MM.1S (cell line): Measurements from ENCODE around the gene PSEN2.

Source experiments
- DNase-seq: peaks from one replicate; pipeline ENCODE4 v3.0.0-alpha.2; 2015
- H2AFZ ChIP-seq: fragments of 300-600 bp; sonication (generic); 2 replicates; pipeline ENCODE4 v1.6.0; 2016; ENCODE audit warnings: antibody characterized with exemption, low read length
- H3F3A ChIP-seq: fragments of 300-600 bp; sonication (generic); 2 replicates; pipeline ENCODE4 v1.6.1; 2016; ENCODE audit warnings: mild to moderate bottlenecking, antibody characterized with exemption, low read length, moderate library complexity, mixed read lengths; ENCODE audit not compliant: insufficient read depth
- H3K27ac ChIP-seq: fragments of 300-600 bp; sonication (generic); 2 replicates; pipeline ENCODE4 v1.5.1; 2016; ENCODE audit warnings: mild to moderate bottlenecking, low read length
- H3K27me3 ChIP-seq: fragments of 300-600 bp; sonication (generic); replicated peaks from 2 replicates; pipeline ENCODE4 v1.6.0; 2016; ENCODE audit warnings: low read length; ENCODE audit not compliant: insufficient read depth
- H3K36me3 ChIP-seq: fragments of 300-600 bp; sonication (generic); replicated peaks from 2 replicates; pipeline ENCODE4 v1.6.1; 2016; ENCODE audit warnings: mild to moderate bottlenecking, low read length, mixed read lengths; ENCODE audit not compliant: insufficient read depth
- H3K4me1 ChIP-seq: fragments of 300-600 bp; sonication (generic); 2 replicates; pipeline ENCODE4 v1.6.1; 2016; ENCODE audit warnings: low read length, mixed read lengths
- H3K4me2 ChIP-seq: fragments of 300-600 bp; sonication (generic); 2 replicates; pipeline ENCODE4 v1.6.0; 2016; ENCODE audit warnings: low read depth, low read length
- H3K4me3 ChIP-seq: fragments of 300-600 bp; sonication (generic); 2 replicates; pipeline ENCODE4 v1.5.1; 2016; ENCODE audit warnings: low read length, mixed read lengths
- H3K79me2 ChIP-seq: fragments of 300-600 bp; sonication (generic); 2 replicates; pipeline ENCODE4 v1.6.1; 2016; ENCODE audit warnings: mixed run types, low read length, mixed read lengths
- H3K9ac ChIP-seq: fragments of 300-600 bp; sonication (generic); 2 replicates; pipeline ENCODE4 v1.6.1; 2016; ENCODE audit warnings: low read length, mixed read lengths
- H3K9me2 ChIP-seq: fragments of 300-600 bp; sonication (generic); replicated peaks from 2 replicates; pipeline ENCODE4 v1.6.1; 2016; ENCODE audit warnings: mild to moderate bottlenecking, low read length, mixed read lengths; ENCODE audit not compliant: insufficient read depth
- H3K9me3 ChIP-seq: fragments of 300-600 bp; sonication (generic); replicated peaks from 2 replicates; pipeline ENCODE4 v1.6.1; 2016; ENCODE audit warnings: mild to moderate bottlenecking, low read length, mixed read lengths; ENCODE audit not compliant: insufficient read depth
- H4K20me1 ChIP-seq: fragments of 300-600 bp; sonication (generic); 2 replicates; pipeline ENCODE4 v1.6.1; 2016; ENCODE audit warnings: mild to moderate bottlenecking, low read length, moderate library complexity, mixed read lengths; ENCODE audit not compliant: insufficient read depth
- CTCF ChIP-seq: fragments of 300-600 bp; sonication (generic); IDR thresholded peaks from 2 replicates; pipeline ENCODE4 v1.5.1; 2016; ENCODE audit warnings: antibody characterized with exemption, low read length, mixed read lengths
- EZH2 ChIP-seq: fragments of 300-600 bp; sonication (generic); optimal IDR thresholded peaks from 2 replicates; pipeline ENCODE3; 2017; ENCODE audit warnings: low read depth, mild to moderate bottlenecking, antibody characterized with exemption, low read length, mixed read lengths
- EZH2phosphoT487 ChIP-seq: fragments of 300-600 bp; sonication (generic); IDR thresholded peaks from 2 replicates; pipeline ENCODE4 v1.6.1; 2018; ENCODE audit warnings: antibody characterized with exemption, low read length

PSEN2 gene

GRCh38 chr1:226915672-226915995 lies 45.2 kb downstream of the PSEN2 start:
- Histone ChIP-seq H3K4me3 (no peak overlapping the region), H3K36me3 (no peaks in the 10 kb centered on the region), H3K27ac (no peak overlapping the region), H3K27me3 (no peaks in the 10 kb centered on the region), H3K9me3 (no peaks in the 10 kb centered on the region), H3K79me2 (no peaks in the 10 kb centered on the region), H4K20me1 (no peaks in the 10 kb centered on the region), H3K4me2 (no peak overlapping the region), H3K9me2 (no peaks in the 10 kb centered on the region), H3F3A (no peaks in the 10 kb centered on the region), H3K4me1 (peaks cover 6% of the 10 kb centered on the region; the same call in 1 of the 2 replicates), H3K9ac (no peak overlapping the region), H2AFZ (no peak overlapping the region)
- DNase-seq, result no peak
- TF ChIP-seq EZH2 (no peak), CTCF (no peak), EZH2phosphoT487 (no peak)

- peaks cover 6% of the 10 kb centered on the region; the same call in 1 of the 2 replicates for H3K4me1 ChIP-seq
- no peak overlapping the region for H3K4me2 ChIP-seq
- H4K20me1 ChIP-seq, result no peaks in the 10 kb centered on the region
- no peaks in the 10 kb centered on the region for H3K79me2 ChIP-seq
- no peak overlapping the region for H3K4me3 ChIP-seq
- H3K27ac ChIP-seq, result no peak overlapping the region
- no peaks in the 10 kb centered on the region for H3K9me2 ChIP-seq
- TF ChIP-seq EZH2 (no peak), CTCF (no peak), EZH2phosphoT487 (no peak)
- no peak overlapping the region for H3K9ac ChIP-seq
- H3K9me3 ChIP-seq, result no peaks in the 10 kb centered on the region
- no peaks in the 10 kb centered on the region for H3F3A ChIP-seq
- no peaks in the 10 kb centered on the region for H3K27me3 ChIP-seq
- DNase-seq, result no peak
- no peaks in the 10 kb centered on the region for H3K36me3 ChIP-seq
- H2AFZ ChIP-seq, result no peak overlapping the region
These were observed 46.1 kb downstream of the PSEN2 start for GRCh38 chr1:226916497-226916896.

- Histone ChIP-seq H3K4me3 (no peak overlapping the region), H3K36me3 (no peaks in the 10 kb centered on the region), H3K9ac (no peak overlapping the region), H3K27me3 (no peaks in the 10 kb centered on the region), H2AFZ (no peak overlapping the region), H4K20me1 (no peaks in the 10 kb centered on the region), H3K9me3 (no peaks in the 10 kb centered on the region), H3K4me1 (no peaks in the 10 kb centered on the region), H3F3A (no peaks in the 10 kb centered on the region), H3K27ac (no peak overlapping the region), H3K9me2 (no peaks in the 10 kb centered on the region), H3K4me2 (no peak overlapping the region), H3K79me2 (no peaks in the 10 kb centered on the region)
- TF ChIP-seq CTCF (no peak), EZH2 (no peak), EZH2phosphoT487 (no peak)
- no peak for DNase-seq
These were observed 49.2 kb downstream of the PSEN2 start for GRCh38 chr1:226919587-226919986.
